Uterus (tissue), 4 donors: ENCODE results near the gene LKAAEAR1. TPM values are rescaled to one million over a fixed set of nuclear protein-coding genes. Genes with fewer than 3 reads are reported as not detected.

Experiments used
- DNase-seq, 2 donors: peaks; one replicate each; pipeline ENCODE4 v3.0.0-alpha.2; 2019 to 2020
- H3K27ac ChIP-seq, 2 donors: fragments of 200-600 bp; sonication (generic); 1 replicate in 1 of 2; 2 replicates in 1 of 2; pipeline ENCODE4 v1.5.1; 2016 to 2018
- H3K27me3 ChIP-seq, 2 donors: fragments of 200-600 bp; sonication (generic); one replicate each; pipeline ENCODE4 v1.5.1; 2018 to 2019; ENCODE audit warnings: control low read depth in 1 of 2
- H3K36me3 ChIP-seq, 2 donors: fragments of 200-600 bp; sonication (generic); one replicate each; pipeline ENCODE4 v1.5.1; 2019; ENCODE audit warnings: control low read depth in 1 of 2
- H3K4me1 ChIP-seq, 2 donors: fragments of 200-600 bp; sonication (generic); one replicate each; pipeline ENCODE4 v1.5.1; 2018 to 2019; ENCODE audit warnings: control low read depth in 1 of 2
- H3K4me3 ChIP-seq, 2 donors: fragments of 200-600 bp; sonication (generic); 1 replicate in 1 of 2; 2 replicates in 1 of 2; pipeline ENCODE4 v1.5.1; 2018 to 2019; ENCODE audit warnings: mild to moderate bottlenecking in 1 of 2
- H3K9me3 ChIP-seq, 2 donors: fragments of 200-600 bp; sonication (generic); one replicate each; pipeline ENCODE4 v1.5.1; 2019; ENCODE audit warnings: control low read depth in 1 of 2
- POLR2A ChIP-seq, 2 donors: fragments of 450-650 bp; IDR thresholded peaks; one replicate each; pipeline ENCODE4 v1.6.1; 2016; ENCODE audit warnings: antibody characterized with exemption in 2 of 2, mild to moderate bottlenecking in 1 of 2, moderate library complexity in 1 of 2
- intact Hi-C: fragments of 100-400 bp; cut with DNase I; formaldehyde crosslinking; loops from one replicate; pipeline ENCODE4 v1.15.1; 2023; ENCODE audit warnings: low total_unique reads
- total RNA-seq, 4 donors: library from RNA; depleted of rRNA in 3 of 4; stranded (reverse); fragments of >200 nt in 3 of 4; gene quantifications; one replicate each; pipeline versions ENCODE4 v1.1.0 to v1.2.4, GENCODE V29; 2014 to 2023
- TF ChIP-seq, protein P1 (sequence below), 4 experiments: fragments of 200-600 bp in 2 of 4; fragments of 450-650 bp in 2 of 4; sonication (generic) in 2 of 4; IDR thresholded peaks; one replicate each; pipeline ENCODE4 v1.5.1; 2016 to 2019; ENCODE audit warnings: antibody characterized with exemption in 4 of 4, mild to moderate bottlenecking in 2 of 4, moderate library complexity in 1 of 4
- donor health status: DM: yes; HTN: yes; CAD: no.

LKAAEAR1 gene
- total RNA-seq, 4 donors from 2014 or later = not detected

DNA sequence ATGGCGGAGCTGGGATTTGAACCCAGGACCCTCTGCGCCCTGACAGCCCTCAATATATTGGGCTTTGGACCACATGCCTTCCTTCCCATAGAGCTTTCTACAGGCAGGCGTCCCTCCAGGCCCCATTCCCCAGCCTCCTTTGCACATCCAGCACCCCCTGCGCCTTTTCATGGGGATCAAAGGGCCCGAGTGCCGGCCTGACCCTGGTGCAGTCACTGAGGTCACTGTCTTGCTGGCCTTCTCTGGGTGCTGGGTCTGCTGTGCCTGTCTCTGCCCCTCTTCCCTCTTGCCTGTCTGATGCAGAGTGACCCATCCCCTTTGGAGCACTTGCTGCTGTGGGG, 2.6 kb downstream of the LKAAEAR1 start:
- Histone ChIP-seq H3K4me1 (peaks cover 5 to 16% of the 10 kb centered on the region in 2 donors), H3K27me3 (peaks cover 0 to 24% of the 10 kb centered on the region in 2 donors), H3K27ac (no peak overlapping the region), H3K36me3 (no peaks in the 10 kb centered on the region), H3K9me3 (no peaks in the 10 kb centered on the region), H3K4me3 (no peak overlapping the region)
- intact Hi-C loops = no loop called here
- DNase-seq = no peak
- TF ChIP-seq, protein P1, sequence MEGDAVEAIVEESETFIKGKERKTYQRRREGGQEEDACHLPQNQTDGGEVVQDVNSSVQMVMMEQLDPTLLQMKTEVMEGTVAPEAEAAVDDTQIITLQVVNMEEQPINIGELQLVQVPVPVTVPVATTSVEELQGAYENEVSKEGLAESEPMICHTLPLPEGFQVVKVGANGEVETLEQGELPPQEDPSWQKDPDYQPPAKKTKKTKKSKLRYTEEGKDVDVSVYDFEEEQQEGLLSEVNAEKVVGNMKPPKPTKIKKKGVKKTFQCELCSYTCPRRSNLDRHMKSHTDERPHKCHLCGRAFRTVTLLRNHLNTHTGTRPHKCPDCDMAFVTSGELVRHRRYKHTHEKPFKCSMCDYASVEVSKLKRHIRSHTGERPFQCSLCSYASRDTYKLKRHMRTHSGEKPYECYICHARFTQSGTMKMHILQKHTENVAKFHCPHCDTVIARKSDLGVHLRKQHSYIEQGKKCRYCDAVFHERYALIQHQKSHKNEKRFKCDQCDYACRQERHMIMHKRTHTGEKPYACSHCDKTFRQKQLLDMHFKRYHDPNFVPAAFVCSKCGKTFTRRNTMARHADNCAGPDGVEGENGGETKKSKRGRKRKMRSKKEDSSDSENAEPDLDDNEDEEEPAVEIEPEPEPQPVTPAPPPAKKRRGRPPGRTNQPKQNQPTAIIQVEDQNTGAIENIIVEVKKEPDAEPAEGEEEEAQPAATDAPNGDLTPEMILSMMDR (IDR thresholded peaks at IDR 0.05) = no peak
- no peak for TF ChIP-seq POLR2A (IDR thresholded peaks at IDR 0.05)

DNA sequence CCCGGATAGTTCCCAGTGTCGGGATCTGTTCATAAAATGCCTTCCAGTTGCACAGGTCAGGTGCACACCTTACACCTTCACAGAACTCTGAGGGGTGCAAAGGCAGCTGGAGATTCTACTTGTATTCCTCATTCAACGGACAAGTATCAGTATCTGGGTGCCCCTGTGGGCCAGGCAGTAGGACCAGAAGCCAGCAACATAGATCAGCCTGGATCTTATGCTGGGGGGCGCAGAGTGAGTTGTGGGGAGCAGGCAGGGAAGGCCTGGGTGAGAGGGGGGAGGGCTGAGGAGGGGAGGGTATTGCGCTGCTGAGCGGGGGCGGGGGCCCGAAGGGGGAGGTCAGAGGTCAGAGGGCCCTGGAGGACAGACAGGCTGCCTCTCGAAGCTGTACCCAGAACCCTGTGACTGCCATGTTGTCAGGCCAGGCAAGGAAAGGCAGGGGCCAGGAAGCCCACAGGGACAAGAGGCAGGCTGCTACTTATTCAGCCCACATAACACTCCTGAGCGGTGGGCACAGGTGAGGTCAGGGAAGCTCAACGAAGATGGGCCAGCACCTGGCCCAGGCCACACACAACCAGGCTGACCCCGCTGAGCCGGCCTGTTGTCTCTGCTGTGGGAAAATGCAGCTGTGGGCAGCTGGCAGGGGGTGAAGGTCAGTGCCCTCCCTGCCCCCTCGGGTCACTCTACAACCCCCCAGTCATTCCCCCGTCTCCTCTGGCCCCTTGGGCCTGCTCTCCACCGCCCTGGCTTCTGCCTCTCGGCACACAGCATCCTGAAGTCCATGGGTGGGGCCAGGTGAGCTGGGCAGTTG, 3.2 kb downstream of the LKAAEAR1 start:
- TF ChIP-seq, protein P1 (IDR thresholded peaks at IDR 0.05) = no peak
- no peak for TF ChIP-seq POLR2A (IDR thresholded peaks at IDR 0.05)
- Histone ChIP-seq H3K4me1 (peaks cover 5 to 16% of the 10 kb centered on the region in 2 donors), H3K36me3 (no peaks in the 10 kb centered on the region), H3K27me3 (peaks cover 0 to 24% of the 10 kb centered on the region in 2 donors), H3K27ac (no peak overlapping the region), H3K9me3 (no peaks in the 10 kb centered on the region), H3K4me3 (no peak overlapping the region)
- DNase-seq = no peak
- intact Hi-C loops = no loop called here

DNA sequence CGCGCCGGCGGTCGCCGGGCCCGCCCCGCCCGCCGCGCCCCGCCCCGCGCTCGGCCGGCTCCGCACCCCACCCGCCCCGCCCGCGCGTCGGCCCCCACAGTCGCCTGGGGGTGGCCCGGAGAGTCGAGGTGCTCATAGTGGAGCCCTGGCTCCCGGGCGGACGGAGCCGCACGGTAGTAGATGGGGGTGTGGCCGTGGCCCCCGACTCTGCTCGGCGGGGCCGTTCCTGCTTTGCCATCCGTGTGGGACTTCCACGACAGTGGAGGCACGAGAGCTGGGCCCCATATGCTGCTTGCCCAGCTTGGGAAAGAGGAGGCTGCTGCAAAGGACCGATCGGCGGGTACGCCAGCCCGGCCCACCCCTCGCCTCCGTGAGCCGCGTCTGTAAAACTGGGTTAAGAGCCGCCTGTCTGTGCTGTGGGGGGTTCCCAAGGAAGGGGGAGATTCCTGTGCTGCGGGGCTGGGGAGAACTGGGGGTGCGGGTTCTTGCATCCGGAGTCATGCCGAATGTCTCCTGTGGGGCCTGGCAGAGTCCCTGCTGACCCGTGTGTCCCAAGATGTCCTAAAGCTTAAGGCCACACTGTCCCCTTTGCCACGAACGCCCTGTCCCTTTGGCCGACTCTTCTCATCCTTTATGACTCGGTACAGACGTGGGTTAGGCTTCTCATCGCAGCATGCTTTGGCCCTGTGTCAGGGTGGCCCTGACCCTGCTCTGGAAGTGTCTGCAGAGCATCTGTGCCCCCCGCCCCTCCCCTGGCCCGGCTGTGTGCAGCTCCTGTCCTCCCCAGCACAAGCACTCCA, 4.0 kb downstream of the LKAAEAR1 start, which contains the start of gene OPRL1:
OPRL1 (plus strand) TSS at position 70 of the 800 bp plus-strand sequence. CDS start 12,639 bp downstream, outside the sequence.
- peaks cover 0 to 24% of the 10 kb centered on the region in 2 donors for H3K27me3 ChIP-seq
- peak within 1 kb of the TSS; percentile 70 for H3K27ac ChIP-seq
- no peaks in the 10 kb centered on the region for H3K9me3 ChIP-seq
- TF ChIP-seq, protein P1 (IDR thresholded peaks at IDR 0.05) = no peak
- no peak for TF ChIP-seq POLR2A (IDR thresholded peaks at IDR 0.05)
- H3K4me1 ChIP-seq = peaks cover 5 to 16% of the 10 kb centered on the region in 2 donors
- DNase-seq = no peak
- H3K36me3 ChIP-seq = no peaks in the 10 kb centered on the region
- H3K4me3 ChIP-seq = peak within 1 kb of the TSS; percentile 45 to 50
- intact Hi-C loops = no loop called here

DNA sequence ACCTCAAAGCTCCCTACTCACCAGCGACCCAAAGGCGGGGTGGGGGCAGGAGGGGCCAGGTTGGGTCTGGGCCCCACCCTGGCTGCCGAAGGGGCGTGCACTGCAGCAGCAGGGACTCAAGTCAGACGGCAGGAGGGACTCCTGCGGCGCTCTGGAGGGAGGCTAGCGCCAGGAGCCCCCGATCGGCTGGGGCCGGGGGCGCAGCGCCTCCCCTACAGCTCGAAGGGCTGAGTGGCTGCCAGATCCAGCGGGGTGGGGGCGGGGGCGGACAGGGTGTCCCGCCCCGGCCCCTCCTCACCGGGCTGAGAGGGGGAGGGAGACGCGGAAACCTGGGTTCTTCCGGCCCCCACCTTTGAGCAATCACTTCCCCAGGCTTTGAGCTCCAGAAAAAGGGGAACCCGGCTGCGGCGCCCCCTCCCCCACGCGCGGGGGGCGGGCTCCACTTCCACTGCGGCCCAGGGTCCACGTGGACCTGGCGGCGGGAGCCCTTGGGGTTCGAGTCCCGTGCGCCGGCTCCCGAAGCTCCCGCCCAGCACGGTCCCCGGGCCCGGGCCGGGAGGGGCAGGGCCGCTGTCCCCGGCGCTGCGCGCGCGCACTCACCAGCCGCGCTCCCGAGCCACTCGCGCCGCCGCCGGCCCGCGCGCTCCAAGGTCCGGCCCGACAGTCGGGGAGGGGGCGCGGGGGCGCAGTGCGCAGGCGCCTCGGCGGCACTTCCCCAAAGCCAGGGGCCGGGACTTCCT, 4.8 kb downstream of the LKAAEAR1 start, which contains the start of gene RGS19:
RGS19 (minus strand) TSS at position 246 of the 740 bp plus-strand sequence. CDS start 2,632 bp downstream, outside the sequence.
- intact Hi-C loops = no loop called here
- Histone ChIP-seq H3K4me3 (peak within 1 kb of the TSS; percentile 45 to 50), H3K36me3 (no peaks in the 10 kb centered on the region), H3K27ac (peak within 1 kb of the TSS; percentile 70), H3K9me3 (no peaks in the 10 kb centered on the region), H3K4me1 (peaks cover 5 to 16% of the 10 kb centered on the region in 2 donors), H3K27me3 (peaks cover 0 to 24% of the 10 kb centered on the region in 2 donors)
- DNase-seq = peak in 1 of 2 donors; percentile 56
- no peak for TF ChIP-seq POLR2A (IDR thresholded peaks at IDR 0.05)
- TF ChIP-seq, protein P1 (IDR thresholded peaks at IDR 0.05) = no peak
